GM23248 (cell line): ENCODE results near the gene GAPVD1. TPM values are rescaled to one million over a fixed set of nuclear protein-coding genes. Genes with fewer than 3 reads are reported as not detected.

ENCODE experiments used
- DNase-seq: peaks from one replicate; pipeline ENCODE4 v3.0.0-alpha.2; 2015
- H2AFZ ChIP-seq: fragments of 200-600 bp; sonication (generic); 2 replicates; pipeline ENCODE4 v1.6.1; 2016; ENCODE audit warnings: antibody characterized with exemption
- H3F3A ChIP-seq: fragments of 200-600 bp; sonication (generic); 2 replicates; pipeline ENCODE4 v1.6.1; 2016; ENCODE audit warnings: mild to moderate bottlenecking, antibody characterized with exemption, mixed run types; ENCODE audit not compliant: insufficient read depth
- H3K27ac ChIP-seq: fragments of 200-600 bp; sonication (generic); 2 replicates; pipeline ENCODE4 v1.5.1; 2016; ENCODE audit warnings: mild to moderate bottlenecking
- H3K27me3 ChIP-seq: fragments of 200-600 bp; sonication (generic); replicated peaks from 2 replicates; pipeline ENCODE4 v1.6.1; 2016; ENCODE audit warnings: mild to moderate bottlenecking; ENCODE audit not compliant: insufficient read depth
- H3K36me3 ChIP-seq: fragments of 200-600 bp; sonication (generic); 2 replicates; pipeline ENCODE4 v1.6.1; 2016; ENCODE audit warnings: low read depth, mild to moderate bottlenecking
- H3K4me1 ChIP-seq: fragments of 200-600 bp; sonication (generic); 2 replicates; pipeline ENCODE4 v1.6.1; 2016; ENCODE audit warnings: mild to moderate bottlenecking; ENCODE audit not compliant: insufficient read depth
- H3K4me2 ChIP-seq: fragments of 200-600 bp; sonication (generic); one replicate; pipeline ENCODE4 v1.6.1; 2016; ENCODE audit warnings: mild to moderate bottlenecking; ENCODE audit not compliant: unreplicated experiment
- H3K4me3 ChIP-seq: fragments of 200-600 bp; sonication (generic); 2 replicates; pipeline ENCODE4 v1.5.1; 2016; ENCODE audit warnings: mild to moderate bottlenecking
- H3K79me2 ChIP-seq: fragments of 200-600 bp; sonication (generic); 2 replicates; pipeline ENCODE4 v1.6.1; 2016; ENCODE audit warnings: mild to moderate bottlenecking; ENCODE audit not compliant: insufficient read depth
- H3K9ac ChIP-seq: fragments of 200-600 bp; sonication (generic); 2 replicates; pipeline ENCODE4 v1.6.1; 2016; ENCODE audit warnings: mild to moderate bottlenecking
- H3K9me2 ChIP-seq: fragments of 200-600 bp; sonication (generic); 2 replicates; pipeline ENCODE4 v1.6.1; 2016; ENCODE audit warnings: mixed run types, mild to moderate bottlenecking, moderate library complexity; ENCODE audit not compliant: insufficient read depth
- H3K9me3 ChIP-seq: fragments of 200-600 bp; sonication (generic); one replicate; pipeline ENCODE4 v1.6.1; 2017; ENCODE audit warnings: low read depth
- H4K20me1 ChIP-seq: fragments of 200-600 bp; sonication (generic); 2 replicates; pipeline ENCODE4 v1.6.0; 2016; ENCODE audit not compliant: insufficient read depth
- EZH2 ChIP-seq: fragments of 200-600 bp; sonication (generic); IDR thresholded peaks from 2 replicates; pipeline ENCODE4 v1.6.1; 2018; ENCODE audit warnings: antibody characterized with exemption, mild to moderate bottlenecking; ENCODE audit not compliant: insufficient read depth, poor library complexity, severe bottlenecking
- EZH2phosphoT487 ChIP-seq: fragments of 200-600 bp; sonication (generic); IDR thresholded peaks from 2 replicates; pipeline ENCODE4 v1.6.1; 2018; ENCODE audit warnings: antibody characterized with exemption, moderate library complexity, mild to moderate bottlenecking, low read depth; ENCODE audit not compliant: insufficient read depth
- WGBS, 2 experiments: methylation state at CpG; one replicate each; pipeline ENCODE4 v1.1.6; 2015 to 2017; ENCODE audit warnings: low lambda C conversion rate in 2 of 2, low coverage in 1 of 2; ENCODE audit errors: missing lambda C conversion rate in 2 of 2; 5-methylcytosine and 5-hydroxymethylcytosine counted together
- in situ Hi-C: fragments of 300-500 bp; cut with MboI; formaldehyde crosslinking; loops from 2 replicates; pipeline ENCODE4 v1.15.0; 2020
- polyA plus RNA-seq: library from polyadenylated mRNA; unstranded; fragments of >200 nt; fragmentation: Nextera tagmentation; extraction: Ambion mirVana; gene quantifications from 2 replicates; pipeline ENCODE4 v1.2.1, GENCODE V29; 2016
- total RNA-seq: library from RNA; depleted of rRNA; stranded (reverse); fragments of >200 nt; shearing (Covaris generic); gene quantifications from 2 replicates; pipeline ENCODE4 v1.2.3, GENCODE V29; 2014

GAPVD1 gene
- total and polyA plus RNA-seq, 2 experiments from 2014 or later, result 33.6 to 39.5 TPM

DNA sequence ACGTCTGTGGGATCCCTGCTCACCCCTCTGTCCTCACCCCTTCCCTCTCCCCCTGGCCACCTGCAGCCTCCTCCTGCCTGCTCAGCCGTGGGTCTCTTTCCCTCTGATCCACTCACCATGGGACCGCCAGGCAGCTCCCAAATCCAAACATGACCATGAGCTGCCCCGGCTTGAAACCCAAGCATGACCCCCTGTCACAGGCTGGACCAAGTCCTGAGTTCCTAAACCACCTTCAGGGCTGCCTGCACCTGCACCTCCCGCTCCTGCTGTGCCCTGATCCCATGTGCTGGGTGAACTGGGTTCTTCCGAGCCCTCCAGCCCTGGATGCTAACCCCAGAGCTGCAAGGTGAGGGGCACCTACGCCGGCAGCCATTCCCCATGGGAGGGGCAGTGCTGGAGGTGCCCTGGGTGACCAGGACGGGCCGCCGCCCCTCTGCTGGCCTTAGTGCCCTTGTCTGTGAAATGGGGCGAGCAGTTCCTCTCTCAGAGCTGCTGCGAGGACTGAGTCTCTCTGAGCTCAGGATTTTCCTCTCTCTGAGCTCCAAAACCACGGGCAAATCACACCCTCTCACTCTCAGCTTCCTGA is 149.6 kb downstream of the GAPVD1 start:
- in situ Hi-C loops, result no loop called here
- H3K9me2 ChIP-seq, result no peaks in the 10 kb centered on the region

DNA sequence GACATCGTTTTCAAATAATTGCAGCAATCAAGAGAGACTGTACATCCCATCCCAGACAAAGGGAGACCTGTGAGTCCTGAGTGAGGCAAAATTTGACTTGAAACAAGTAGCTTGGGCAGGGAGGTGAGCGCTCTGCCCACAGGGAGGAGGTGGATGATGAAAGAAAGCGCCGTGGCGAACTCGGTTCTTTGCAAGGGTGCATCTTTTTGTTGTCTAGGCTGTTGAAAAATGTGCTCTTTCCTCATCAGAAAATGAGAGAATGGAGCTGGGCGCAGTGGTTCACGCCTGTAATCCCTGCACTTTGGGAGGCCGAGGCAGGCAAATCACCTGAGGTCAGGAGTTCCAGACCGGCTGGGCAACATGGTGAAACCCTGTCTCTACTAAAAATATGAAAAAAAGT is 150.5 kb downstream of the GAPVD1 start:
- Histone ChIP-seq H3K9ac (no peak overlapping the region), H4K20me1 (no peaks in the 10 kb centered on the region), H3K4me2 (no peak overlapping the region), H3K36me3 (no peaks in the 10 kb centered on the region), H3K4me3 (no peak overlapping the region), H3K27ac (no peak overlapping the region), H3K4me1 (no peaks in the 10 kb centered on the region), H3K27me3 (no peaks in the 10 kb centered on the region), H3K79me2 (no peaks in the 10 kb centered on the region), H3K9me3 (no peaks in the 10 kb centered on the region), H2AFZ (no peak overlapping the region), H3F3A (no peaks in the 10 kb centered on the region), H3K9me2 (no peaks in the 10 kb centered on the region)
- 83 to 90% methylated on average over 10 of the region's 10 CpGs for WGBS, 2 experiments
- in situ Hi-C loops, result no loop called here
- TF ChIP-seq EZH2, result no peak
- DNase-seq, result no peak

More for the DNA sequence above, 149.6 kb downstream of the GAPVD1 start:
- no peaks in the 10 kb centered on the region for H4K20me1 ChIP-seq
- no peaks in the 10 kb centered on the region for H3F3A ChIP-seq
- no peak overlapping the region for H3K4me2 ChIP-seq
- H2AFZ ChIP-seq, result no peak overlapping the region
- no peak for DNase-seq
- 77 to 78% methylated on average over 13 to 14 of the region's 14 CpGs for WGBS, 2 experiments
- no peaks in the 10 kb centered on the region for H3K36me3 ChIP-seq
- no peak overlapping the region for H3K27ac ChIP-seq
- no peak overlapping the region for H3K4me3 ChIP-seq
- H3K4me1 ChIP-seq, result no peaks in the 10 kb centered on the region
- no peaks in the 10 kb centered on the region for H3K27me3 ChIP-seq
- H3K79me2 ChIP-seq, result no peaks in the 10 kb centered on the region
- no peaks in the 10 kb centered on the region for H3K9me3 ChIP-seq
- H3K9ac ChIP-seq, result no peak overlapping the region
- TF ChIP-seq EZH2phosphoT487 (no peak), EZH2 (no peak)

DNA sequence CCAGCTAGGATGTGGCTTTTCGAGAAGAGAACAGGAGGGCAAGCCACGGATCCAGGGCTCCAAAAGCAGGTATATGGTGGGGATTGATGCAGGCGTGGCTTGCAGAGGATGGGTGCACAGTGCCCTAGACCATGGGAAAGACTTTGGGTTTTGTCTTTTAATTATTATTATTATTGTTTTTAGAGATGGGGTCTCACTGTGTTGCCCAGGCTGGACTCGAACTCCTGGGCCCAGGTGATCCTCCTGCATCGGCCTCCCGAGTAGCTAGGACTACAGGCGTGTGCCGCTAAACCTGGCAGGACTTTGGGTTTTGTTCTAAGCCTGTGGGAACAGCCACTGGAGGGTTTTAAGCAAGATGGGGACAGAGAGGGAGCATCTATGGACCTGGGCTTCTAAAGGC is 152.0 kb downstream of the GAPVD1 start:
- no peak overlapping the region for H2AFZ ChIP-seq
- H4K20me1 ChIP-seq, result no peaks in the 10 kb centered on the region
- TF ChIP-seq EZH2phosphoT487 (no peak), EZH2 (no peak)
- no peaks in the 10 kb centered on the region for H3K4me1 ChIP-seq
- no peaks in the 10 kb centered on the region for H3K36me3 ChIP-seq
- 88 to 93% methylated on average over 8 of the region's 8 CpGs for whole genome bisulfite sequencing, 2 experiments
- no peak overlapping the region for H3K4me3 ChIP-seq
- no peaks in the 10 kb centered on the region for H3K27me3 ChIP-seq
- H3K9ac ChIP-seq, result no peak overlapping the region
- in situ Hi-C loops, result no loop called here
- H3K9me3 ChIP-seq, result no peaks in the 10 kb centered on the region
- H3K79me2 ChIP-seq, result no peaks in the 10 kb centered on the region
- DNase-seq, result no peak
- H3K4me2 ChIP-seq, result no peak overlapping the region
- peaks cover 3% of the 10 kb centered on the region; the same call in 1 of the 2 replicates for H3F3A ChIP-seq
- no peaks in the 10 kb centered on the region for H3K9me2 ChIP-seq
- H3K27ac ChIP-seq, result no peak overlapping the region

DNA sequence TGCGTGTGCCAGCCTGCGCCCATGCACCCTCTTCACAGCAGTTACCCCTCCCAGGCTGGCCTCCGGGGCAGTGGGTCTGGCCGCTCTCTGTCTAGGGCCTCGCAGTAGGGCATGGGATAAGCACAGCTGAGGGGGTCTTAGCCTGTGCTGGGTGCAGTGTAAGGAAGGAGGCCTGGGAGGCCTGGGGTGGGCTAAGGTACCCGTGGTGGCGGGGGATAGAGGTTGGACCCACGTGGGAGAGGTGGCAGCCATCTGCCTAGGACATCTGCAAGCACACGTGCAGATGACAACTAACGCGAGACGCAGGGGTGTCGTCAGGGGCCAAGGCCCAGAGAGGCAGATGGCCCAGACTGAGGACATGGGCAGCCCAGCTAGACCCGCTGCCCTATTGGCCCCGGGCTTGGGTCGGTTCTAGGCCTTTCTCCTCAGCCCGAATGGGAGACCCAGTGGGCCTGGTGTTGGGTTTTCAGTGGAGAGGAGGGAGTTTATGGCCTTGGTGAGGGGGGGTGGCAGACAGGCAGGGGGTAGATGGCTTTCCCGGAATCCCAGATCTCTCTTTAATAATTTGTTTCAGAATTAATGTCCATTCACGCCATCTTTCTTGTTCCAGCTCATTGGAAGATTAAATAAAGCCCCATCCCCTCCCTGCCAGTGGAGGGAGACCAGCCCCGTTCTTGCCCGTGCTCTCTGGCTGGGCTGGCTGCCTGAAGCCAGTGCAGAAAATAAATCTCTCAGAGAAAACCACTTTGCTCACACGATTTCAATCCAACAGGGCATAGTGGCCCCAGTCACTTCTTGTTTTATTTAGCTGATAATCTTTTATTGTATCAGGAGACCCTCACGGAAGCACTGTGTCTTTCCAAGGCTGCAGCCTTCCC is 154.2 kb downstream of the GAPVD1 start:
- in situ Hi-C loops, result no loop called here
- no peak for TF ChIP-seq EZH2
- TF ChIP-seq EZH2phosphoT487, result no peak

More for the DNA sequence above, 154.2 kb downstream of the GAPVD1 start:
- no peak overlapping the region for H3K4me2 ChIP-seq
- H3K9ac ChIP-seq, result no peak overlapping the region
- H3K9me3 ChIP-seq, result no peaks in the 10 kb centered on the region
- H3F3A ChIP-seq, result peaks cover 3% of the 10 kb centered on the region; the same call in 1 of the 2 replicates
- H3K79me2 ChIP-seq, result no peaks in the 10 kb centered on the region
- no peak overlapping the region for H3K4me3 ChIP-seq
- DNase-seq, result no peak
- no peaks in the 10 kb centered on the region for H4K20me1 ChIP-seq
- no peaks in the 10 kb centered on the region for H3K36me3 ChIP-seq
- H2AFZ ChIP-seq, result no peak overlapping the region
- H3K27me3 ChIP-seq, result no peaks in the 10 kb centered on the region
- WGBS, 2 experiments, result 82 to 85% methylated on average over 23 of the region's 23 CpGs
- no peaks in the 10 kb centered on the region for H3K9me2 ChIP-seq
- H3K27ac ChIP-seq, result no peak overlapping the region
- no peaks in the 10 kb centered on the region for H3K4me1 ChIP-seq
